ENCODE data around the gene SFMBT2.

GRCh38 chr10:7439696-7440095, 28.9 kb upstream of the SFMBT2 start:
- TF ChIP-seq CTCF (IDR thresholded peaks at IDR 0.05): no peak
- no peak for TF ChIP-seq ZFX (IDR thresholded peaks at IDR 0.05; ENCODE audit: borderline replicate concordance)
